ENCODE results near the gene HSPB6.
"Not testable (repeated sequence)": the region's sequence is repeated elsewhere in the genome, so short reads cannot be mapped to it uniquely, and the experiment has no call there.

The HSPB6 gene

DNA sequence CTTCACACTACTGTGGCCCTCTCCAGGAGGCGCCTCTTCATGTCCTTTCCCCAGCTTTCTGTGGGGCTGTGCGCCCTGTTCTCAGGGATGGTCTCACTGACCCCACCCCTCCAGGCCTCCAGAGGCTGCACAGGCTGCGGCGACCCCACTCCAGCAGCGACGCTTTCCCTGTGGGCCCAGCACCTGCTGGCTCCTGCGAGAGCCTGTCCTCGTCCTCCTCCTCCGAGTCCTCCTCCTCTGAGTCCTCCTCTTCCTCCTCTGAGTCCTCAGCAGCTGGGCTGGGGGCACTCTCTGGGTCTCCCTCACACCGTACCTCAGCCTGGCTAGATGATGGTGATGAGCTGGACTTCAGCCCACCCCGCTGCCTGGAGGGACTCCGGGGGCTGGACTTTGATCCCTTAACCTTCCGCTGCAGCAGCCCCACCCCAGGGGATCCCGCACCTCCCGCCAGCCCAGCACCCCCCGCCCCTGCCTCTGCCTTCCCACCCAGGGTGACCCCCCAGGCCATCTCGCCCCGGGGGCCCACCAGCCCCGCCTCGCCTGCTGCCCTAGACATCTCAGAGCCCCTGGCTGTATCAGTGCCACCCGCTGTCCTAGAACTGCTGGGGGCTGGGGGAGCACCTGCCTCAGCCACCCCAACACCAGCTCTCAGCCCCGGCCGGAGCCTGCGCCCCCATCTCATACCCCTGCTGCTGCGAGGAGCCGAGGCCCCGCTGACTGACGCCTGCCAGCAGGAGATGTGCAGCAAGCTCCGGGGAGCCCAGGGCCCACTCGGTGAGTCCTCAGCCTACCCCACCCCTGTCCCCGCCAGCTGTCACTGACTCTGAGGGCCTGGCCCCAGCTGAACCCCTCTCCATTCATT lies 29.7 kb upstream of the HSPB6 start:
- no peak for DNase-seq (ENCODE audit: low read depth in 2 of 2)

GRCh38 chr19:35785339-35785627 lies 28.5 kb upstream of the HSPB6 start:
- DNase-seq (ENCODE audit: low read depth in 2 of 2), result no peak

DNA sequence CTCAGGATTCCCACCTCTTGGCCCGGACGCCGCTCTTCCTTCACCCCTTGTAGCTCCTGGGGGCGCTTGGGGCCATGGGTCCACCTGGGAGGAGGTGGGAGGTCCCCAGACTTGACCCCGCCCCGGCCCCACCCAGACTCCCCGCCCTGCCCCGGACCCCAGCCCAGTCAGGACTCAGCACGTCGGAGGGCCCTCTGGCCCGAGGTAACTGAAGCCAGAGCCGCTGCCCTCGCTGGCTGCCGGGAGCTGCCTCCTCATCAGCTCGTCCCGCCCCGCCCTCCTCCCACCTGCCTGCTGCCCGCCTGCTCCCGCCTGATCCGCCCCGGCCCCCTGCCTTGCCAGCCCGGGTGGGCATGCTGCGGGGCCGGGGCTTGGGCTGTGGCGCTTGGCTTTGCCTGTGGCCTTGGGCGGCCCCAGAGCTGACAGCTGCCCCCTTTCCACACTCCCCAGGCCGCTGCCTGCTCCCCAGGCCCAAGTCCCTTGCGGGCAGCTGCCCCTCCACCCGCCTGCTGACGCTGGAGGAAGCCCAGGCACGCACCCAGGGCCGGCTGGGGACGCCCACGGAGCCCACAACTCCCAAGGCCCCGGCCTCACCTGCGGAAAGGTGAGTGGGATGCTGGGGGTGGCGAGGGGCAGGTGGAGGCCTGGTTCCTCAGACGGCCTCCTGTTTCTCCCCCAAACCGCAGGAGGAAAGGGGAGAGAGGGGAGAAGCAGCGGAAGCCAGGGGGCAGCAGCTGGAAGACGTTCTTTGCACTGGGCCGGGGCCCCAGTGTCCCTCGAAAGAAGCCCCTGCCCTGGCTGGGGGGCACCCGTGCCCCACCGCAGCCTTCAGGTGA lies 27.9 kb upstream of the HSPB6 start:
- DNase-seq (ENCODE audit: low read depth in 2 of 2), result no peak

DNA sequence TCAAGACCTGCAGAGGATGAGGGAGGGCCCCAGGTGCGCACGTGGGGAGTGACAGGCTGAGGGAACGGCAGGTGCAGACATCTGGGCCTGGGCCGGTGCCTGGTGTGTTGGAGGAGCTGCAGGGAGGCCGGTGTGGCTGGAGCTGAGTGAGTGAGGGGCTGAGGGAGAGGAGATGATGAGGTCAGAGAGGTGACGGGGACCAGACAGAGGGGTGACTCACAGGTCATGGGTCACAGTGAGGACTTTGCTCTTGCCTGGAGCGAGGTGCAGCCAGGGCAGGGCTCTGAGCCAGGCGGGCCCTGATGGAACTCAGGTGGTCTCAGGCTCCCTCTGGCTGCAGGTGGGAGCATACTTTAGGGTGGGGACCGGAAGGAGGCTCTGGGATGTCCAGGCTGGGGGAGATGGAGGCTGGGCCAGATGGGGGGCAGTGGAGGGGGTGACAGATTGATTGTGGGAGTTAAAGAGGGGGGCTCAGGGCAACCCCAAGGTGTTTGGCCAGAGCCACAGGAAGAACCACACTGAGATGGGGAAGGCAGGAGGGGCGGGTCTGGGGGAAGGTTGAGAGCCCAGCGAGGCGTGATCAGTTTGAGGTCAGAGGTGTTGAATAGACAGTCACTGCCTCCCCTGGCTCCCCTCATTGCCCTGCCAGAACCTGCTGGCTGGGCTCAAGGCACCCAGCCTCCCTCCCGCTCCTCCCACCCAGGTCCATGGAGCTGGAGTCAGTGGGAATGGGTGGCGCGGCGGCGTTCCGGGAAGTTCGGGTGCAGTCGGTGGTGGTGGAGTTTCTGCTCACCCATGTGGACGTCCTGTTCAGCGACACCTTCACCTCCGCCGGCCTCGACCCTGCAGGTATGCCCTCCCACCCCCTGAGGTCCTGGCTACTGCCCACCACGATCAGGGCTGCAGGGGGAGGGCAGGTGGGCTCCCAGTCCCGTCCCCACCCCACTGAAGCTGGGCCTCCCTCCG lies 26.9 kb upstream of the HSPB6 start:
- no peak for DNase-seq (ENCODE audit: low read depth in 2 of 2)

GRCh38 chr19:35782589-35782988 lies 25.8 kb upstream of the HSPB6 start:
- DNase-seq (ENCODE audit: low read depth in 2 of 2), result no peak

DNA sequence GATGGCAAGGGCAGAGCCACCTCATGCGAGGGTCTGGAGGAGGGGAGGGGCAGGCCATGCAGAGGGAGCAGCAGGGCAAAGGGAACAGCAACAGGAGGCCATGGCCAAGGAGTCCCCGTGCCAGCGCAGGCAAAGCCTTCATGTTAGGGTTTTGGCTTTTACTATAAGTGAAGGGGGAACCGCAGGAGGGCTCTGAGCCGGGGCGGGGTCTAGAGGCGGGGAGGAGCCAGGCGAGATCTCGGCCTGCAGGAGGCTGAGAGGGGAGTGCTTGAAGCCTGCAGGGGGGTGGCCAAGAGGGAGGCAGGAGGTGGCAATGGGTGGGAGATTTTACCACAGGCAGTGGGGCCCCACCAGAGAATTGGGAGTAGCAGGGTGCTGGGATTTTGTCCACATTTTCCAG lies 24.8 kb upstream of the HSPB6 start:
- no peak for DNase-seq (ENCODE audit: low read depth in 2 of 2)

DNA sequence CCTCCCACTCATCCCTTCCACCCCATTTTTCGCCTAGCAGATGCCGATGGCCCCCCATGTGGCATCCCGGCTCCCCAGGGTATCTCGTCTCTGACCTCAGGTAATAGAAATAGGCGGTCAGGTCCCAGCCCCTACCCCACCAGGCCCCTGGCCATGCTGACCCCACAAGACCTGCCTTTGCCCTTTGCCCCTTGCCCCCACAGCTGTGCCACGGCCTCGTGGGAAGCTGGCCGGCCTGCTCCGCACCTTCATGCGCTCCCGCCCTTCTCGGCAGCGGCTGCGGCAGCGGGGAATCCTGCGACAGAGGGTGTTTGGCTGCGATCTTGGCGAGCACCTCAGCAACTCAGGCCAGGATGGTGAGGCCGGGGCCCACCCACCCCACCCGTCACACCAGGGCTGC lies 23.9 kb upstream of the HSPB6 start:
- DNase-seq (ENCODE audit: low read depth in 2 of 2), result no peak

DNA sequence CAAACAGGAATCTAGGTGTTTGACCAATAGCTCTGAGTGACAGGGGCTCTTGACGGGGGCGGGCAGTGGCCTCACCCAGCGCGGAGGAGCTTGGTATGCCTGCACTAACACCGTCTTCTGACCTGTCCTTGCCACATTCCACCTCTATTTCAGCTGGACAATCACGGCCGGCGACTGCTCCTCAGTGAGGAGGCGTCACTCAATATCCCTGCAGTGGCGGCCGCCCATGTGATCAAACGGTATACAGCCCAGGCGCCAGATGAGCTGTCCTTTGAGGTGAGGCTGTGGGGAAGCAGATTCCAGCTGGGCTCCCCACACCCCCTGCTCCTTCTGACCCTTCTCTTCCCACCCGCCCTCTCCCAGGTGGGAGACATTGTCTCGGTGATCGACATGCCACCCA lies 23.2 kb upstream of the HSPB6 start:
- no peak for DNase-seq (ENCODE audit: low read depth in 2 of 2)

DNA sequence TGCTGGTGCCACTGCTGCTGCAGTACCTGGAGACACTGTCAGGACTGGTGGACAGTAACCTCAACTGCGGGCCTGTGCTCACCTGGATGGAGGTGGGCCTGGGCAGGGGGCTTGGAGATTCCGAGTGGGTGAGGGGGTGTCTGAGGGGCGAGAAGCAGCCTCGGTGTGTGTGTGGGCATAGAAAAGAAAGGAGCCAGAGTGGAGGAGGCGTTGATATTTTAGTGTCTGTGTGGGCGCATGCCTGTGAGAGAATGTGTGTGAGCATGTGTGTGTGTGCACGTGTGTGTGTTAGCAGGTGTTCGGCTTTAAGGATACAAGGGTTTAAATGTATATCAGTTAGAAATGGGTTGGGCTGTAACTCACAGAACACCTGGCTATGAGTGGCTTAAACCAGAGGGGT lies 22.2 kb upstream of the HSPB6 start:
- DNase-seq (ENCODE audit: low read depth in 2 of 2), result no peak

- no peak for DNase-seq (ENCODE audit: low read depth in 2 of 2)
These were observed 21.1 kb upstream of the HSPB6 start for GRCh38 chr19:35777961-35778360.

DNA sequence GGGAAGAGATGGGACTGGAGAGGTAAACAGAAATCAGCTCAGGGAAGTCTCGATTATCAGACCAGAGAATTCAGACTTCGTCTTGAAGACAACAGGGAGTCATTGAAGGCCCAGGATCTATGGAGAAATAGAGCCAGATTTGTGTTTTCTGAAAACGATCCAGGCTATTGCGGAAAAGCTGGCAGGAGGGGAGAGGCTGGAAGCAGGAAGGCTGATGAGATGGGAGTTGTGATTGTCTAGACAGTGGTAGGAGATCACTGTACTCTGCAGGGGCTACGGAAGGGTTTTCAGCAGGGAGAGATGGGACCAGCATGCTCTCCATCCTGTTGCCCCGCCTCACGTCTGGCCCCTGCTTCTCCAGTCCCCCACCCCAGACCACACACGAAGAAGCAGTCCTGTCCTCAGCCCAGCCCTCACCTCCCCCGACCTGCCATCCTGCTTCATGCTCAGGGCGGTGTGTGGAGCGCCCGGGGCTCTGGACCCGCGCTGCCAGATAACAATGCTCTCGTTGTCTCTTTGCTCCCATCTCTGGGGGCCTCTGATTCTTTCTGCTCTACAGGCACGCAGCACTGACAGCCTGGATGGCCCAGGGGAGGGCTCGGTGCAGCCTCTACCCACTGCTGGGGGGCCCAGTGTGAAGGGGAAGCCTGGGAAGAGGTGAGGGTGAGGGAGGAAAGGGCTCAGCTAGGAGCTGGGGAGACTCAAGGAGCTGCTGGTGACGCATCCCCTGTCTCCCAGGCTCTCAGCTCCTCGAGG lies 20.4 kb upstream of the HSPB6 start:
- no peak for DNase-seq (ENCODE audit: low read depth in 2 of 2)

DNA sequence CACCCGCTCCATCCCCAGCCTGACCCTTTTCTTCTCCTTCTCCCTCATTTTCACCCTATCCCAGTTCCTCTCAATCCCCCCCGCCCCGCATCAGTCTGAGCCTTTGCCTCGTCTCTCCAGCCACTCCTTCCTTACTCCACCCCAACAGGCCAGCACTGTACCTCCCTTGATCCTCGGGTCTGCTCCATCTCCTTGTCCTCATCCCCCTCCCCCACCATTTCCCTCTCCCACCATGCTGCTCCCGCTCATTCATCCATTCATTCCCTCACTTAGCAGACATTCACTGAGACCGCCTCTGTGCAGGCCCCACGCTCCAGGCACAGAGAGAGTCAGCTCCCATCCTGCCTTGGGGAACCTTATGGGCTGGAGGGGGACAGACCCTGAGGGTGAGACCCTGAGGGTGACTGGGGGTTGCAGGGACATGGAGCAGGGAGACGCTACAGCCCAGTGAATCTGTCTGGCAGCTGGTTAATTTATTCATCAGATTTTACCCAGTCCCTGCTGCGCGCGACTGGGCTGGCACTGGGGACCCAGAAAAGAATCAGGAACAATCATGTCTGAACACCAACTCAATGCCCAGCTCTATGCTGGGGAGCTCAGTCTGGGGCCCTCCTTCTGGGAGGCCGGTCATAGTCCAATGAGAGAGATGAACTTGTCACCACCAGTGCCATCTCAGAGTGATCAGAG lies 19.4 kb upstream of the HSPB6 start:
- no peak for DNase-seq (ENCODE audit: low read depth in 2 of 2)

DNA sequence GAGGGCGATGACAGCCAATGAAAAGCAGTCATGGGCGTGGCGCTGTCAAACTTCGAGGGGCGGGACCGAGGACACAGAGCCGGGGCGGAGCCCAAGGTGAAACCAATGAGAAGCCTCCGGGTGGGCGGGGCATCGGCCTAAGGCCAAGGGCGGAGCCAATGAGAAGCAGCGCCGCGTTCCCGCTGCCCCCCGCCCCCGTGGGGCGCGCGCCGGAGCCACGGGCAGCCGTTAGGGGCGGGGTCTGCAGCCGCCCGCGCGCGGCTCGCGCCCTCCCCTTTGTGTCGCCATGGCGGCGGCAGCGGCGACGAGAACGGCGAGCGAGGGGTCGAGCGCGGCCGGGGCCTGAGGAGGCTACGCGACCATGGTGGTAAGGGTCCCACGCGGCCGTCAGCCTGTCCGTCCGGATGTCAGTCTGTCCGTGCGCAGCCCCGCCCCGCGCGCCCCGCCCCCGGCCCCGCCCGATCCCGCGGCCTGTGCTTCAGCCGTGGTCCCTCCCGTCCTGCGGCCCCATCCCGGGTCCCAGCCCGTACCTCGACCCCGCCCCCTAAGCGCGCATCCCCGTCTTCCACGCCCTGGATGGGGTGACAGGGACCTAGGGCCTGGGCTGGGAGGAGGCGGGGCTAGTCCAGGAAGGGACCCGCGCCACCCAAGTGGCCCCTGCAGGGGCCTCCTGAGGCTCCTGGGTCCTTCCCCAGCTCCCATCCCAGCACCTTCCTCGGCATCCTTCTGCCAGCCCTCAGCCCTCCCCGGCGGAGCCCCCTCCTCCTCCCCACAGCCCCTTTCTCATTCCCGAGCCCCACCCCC lies 18.7 kb upstream of the HSPB6 start, which contains the start of gene ARHGAP33:
ARHGAP33 (plus strand) TSS at position 267 of the 804 bp plus-strand sequence; CDS start at position 362, 95 bp downstream.
- peak; percentile 85 to 89 for DNase-seq (ENCODE audit: low read depth in 2 of 2)

- DNase-seq (ENCODE audit: low read depth in 2 of 2), result no peak
These were observed 18.1 kb upstream of the HSPB6 start for GRCh38 chr19:35775046-35775297.

GRCh38 chr19:35774274-35775045 lies 17.6 kb upstream of the HSPB6 start:
- DNase-seq (ENCODE audit: low read depth in 2 of 2), result no peak

DNA sequence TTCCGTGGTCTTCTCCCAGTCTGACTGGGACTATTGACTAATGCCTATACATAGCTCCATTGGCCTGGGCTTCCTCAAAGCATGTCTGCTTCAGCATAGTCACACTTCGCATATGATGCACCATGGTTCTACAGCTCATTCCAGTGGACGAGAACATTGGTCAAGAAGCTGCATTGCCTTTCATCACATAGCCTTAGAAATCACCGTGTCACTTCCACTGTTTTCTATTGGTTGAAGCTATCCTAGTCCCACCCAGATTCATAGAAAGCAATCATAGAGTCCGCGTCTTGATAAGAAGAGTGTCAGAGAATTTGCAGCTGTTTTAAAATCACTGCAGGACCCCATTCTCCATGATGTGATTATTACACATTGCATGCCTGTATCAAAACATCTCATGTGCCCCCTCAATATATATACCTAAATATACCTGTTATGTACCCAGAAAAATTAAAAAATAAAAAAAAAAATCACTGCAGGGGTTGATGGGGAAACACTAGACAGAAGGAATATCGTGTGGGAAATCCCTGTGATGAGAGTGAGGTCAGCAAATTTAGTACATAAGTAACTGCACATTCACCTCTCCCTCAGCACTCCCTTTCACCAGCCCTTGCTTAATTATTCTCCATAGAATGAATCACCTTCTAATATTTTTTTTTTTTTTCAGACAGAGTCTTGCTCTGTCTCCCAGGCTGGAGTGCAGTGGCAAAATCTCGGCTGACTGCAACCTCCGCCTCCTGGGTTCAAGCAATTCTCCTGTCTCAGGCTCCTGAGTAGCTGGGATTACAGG lies 16.4 kb upstream of the HSPB6 start:
- no peak for DNase-seq (ENCODE audit: low read depth in 2 of 2)

DNA sequence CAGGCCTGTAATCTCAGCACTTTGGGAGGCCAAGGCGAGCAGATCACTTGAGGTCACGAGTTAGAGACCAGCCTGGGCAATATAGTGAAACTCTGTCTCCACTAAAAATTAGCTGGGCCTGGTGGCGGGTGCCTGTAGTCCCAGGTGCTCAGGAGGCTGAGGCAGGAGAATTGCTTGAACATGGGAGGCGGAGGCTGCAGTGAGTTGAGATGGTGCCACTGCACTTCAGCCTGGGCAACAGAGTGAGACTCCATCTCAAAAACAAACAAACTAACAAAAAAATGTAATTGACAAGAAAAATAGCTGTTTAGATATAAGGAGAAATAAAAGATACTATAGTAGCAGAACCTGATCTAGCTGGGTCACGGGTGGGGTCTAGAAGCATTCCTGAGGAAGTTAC lies 15.5 kb upstream of the HSPB6 start:
- DNase-seq (ENCODE audit: low read depth in 2 of 2), result not testable (repeated sequence)

DNA sequence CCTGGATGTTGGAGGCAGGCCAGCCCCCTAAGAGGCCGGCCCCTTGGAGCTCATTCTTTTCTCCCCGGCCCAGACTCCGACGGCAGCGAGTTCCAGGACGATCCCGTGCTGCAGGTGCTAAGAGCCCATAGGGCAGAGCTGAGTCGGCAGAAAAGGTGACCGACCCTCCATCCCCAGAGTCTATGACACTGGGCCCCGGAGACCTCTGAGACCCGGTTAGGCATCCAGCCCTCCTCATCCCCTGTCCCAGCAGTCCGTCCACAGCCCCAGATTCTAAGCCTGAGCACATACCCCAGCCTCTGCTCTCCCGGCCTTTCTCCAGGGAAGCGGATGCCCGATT lies 11.2 kb upstream of the HSPB6 start:
- no peak for DNase-seq (ENCODE audit: low read depth in 2 of 2)
